HepG2 (cell line): ENCODE results near the gene ZNF322. TPM values are rescaled to one million over a fixed set of nuclear protein-coding genes. Genes with fewer than 3 reads are reported as not detected.
A peak's percentile ranks its signal among the peaks of the same experiment; 100 is the strongest.

Experiments
- EP300 ChIP-seq, 3 experiments: sonication (generic) in 1 of 3; formaldehyde crosslinking in 1 of 3; IDR thresholded peaks; 2 replicates each; pipeline versions ENCODE4 v1.5.1 to v1.6.1; 2011 to 2020; ENCODE audit warnings: low read depth in 2 of 3, low read length in 2 of 3, borderline replicate concordance in 1 of 3, improper control_type of control experiment in 1 of 3, mild to moderate bottlenecking in 1 of 3, missing genetic modification reagents in 1 of 3, moderate library complexity in 1 of 3
- HNRNPLL ChIP-seq: fragments of 200-400 bp; formaldehyde crosslinking; IDR thresholded peaks from 2 replicates; pipeline ENCODE4 v1.6.1; 2017; ENCODE audit warnings: mild to moderate bottlenecking, low read depth, low read length; ENCODE audit not compliant: poor library complexity, severe bottlenecking
- MYC ChIP-seq: sonication (generic); formaldehyde crosslinking; IDR thresholded peaks from 2 replicates; pipeline ENCODE4 v1.9.0; 2021; ENCODE audit warnings: missing genetic modification reagents, borderline replicate concordance
- NRL ChIP-seq: sonication (generic); formaldehyde crosslinking; IDR thresholded peaks from 2 replicates; pipeline ENCODE4 v1.5.0; 2020; ENCODE audit warnings: missing genetic modification reagents, mild to moderate bottlenecking, moderate library complexity, borderline replicate concordance
- SALL2 ChIP-seq: sonication (generic); formaldehyde crosslinking; IDR thresholded peaks from 2 replicates; pipeline ENCODE4 v1.8.1; 2023; ENCODE audit warnings: mild to moderate bottlenecking, missing genetic modification reagents, inconsistent platforms
- SNAI1 ChIP-seq: sonication (generic); formaldehyde crosslinking; IDR thresholded peaks from 2 replicates; pipeline ENCODE4 v1.5.0; 2020; ENCODE audit warnings: mild to moderate bottlenecking, missing genetic modification reagents, borderline replicate concordance
- SPEN ChIP-seq: sonication (generic); formaldehyde crosslinking; IDR thresholded peaks from 2 replicates; pipeline ENCODE4 v1.5.1; 2020; ENCODE audit warnings: low read depth, mild to moderate bottlenecking, missing genetic modification reagents
- ZFP1 ChIP-seq: IDR thresholded peaks from 2 replicates; pipeline ENCODE4 v1.6.1; 2016
- ZFP41 ChIP-seq: sonication (generic); formaldehyde crosslinking; IDR thresholded peaks from 2 replicates; pipeline ENCODE4 v1.4.0; 2020; ENCODE audit warnings: mild to moderate bottlenecking, missing genetic modification reagents, borderline replicate concordance
- ZNF274 ChIP-seq: sonication (generic); formaldehyde crosslinking; IDR thresholded peaks from 2 replicates; pipeline ENCODE4 v1.5.1; 2020; ENCODE audit warnings: mild to moderate bottlenecking, missing genetic modification reagents
- ZNF501 ChIP-seq: sonication (generic); formaldehyde crosslinking; IDR thresholded peaks from 2 replicates; pipeline ENCODE4 v1.5.1; 2020; ENCODE audit warnings: mild to moderate bottlenecking, moderate library complexity, missing genetic modification reagents
- ZNF567 ChIP-seq: sonication (generic); formaldehyde crosslinking; IDR thresholded peaks from 2 replicates; pipeline ENCODE4 v1.8.1; 2023; ENCODE audit warnings: mild to moderate bottlenecking, missing genetic modification reagents, borderline replicate concordance
- ZNF724P ChIP-seq: sonication (generic); formaldehyde crosslinking; IDR thresholded peaks from 2 replicates; pipeline ENCODE4 v1.8.0; 2022; ENCODE audit warnings: missing genetic modification reagents, borderline replicate concordance
- ZNF883 ChIP-seq: sonication (generic); formaldehyde crosslinking; IDR thresholded peaks from 2 replicates; pipeline ENCODE4 v1.5.1; 2020; ENCODE audit warnings: mild to moderate bottlenecking, missing genetic modification reagents; ENCODE audit errors: not compliant biosample characterization
- polyA plus RNA-seq, 8 experiments: library from polyadenylated mRNA; depleted of rRNA in 3 of 8; stranded (reverse) in 7 of 8; unstranded in 1 of 8; fragments of >200 nt; fragmentation: Illumina TruSeq in 4 of 8; extraction: Trizol in 4 of 8; gene quantifications; 2 replicates each; pipeline versions ENCODE4 v1.2.1 to v1.2.3, GENCODE V29; 2011 to 2016; ENCODE audit warnings: low read depth in 4 of 8, missing spikeins in 1 of 8, mixed read lengths in 1 of 8; ENCODE audit not compliant: insufficient read depth in 1 of 8
- total RNA-seq, 5 experiments: library from RNA; depleted of rRNA; stranded (reverse); fragments of >200 nt; fragmentation: Illumina TruSeq; extraction: Trizol; gene quantifications; 2 replicates each; pipeline ENCODE4 v1.2.3, GENCODE V29; 2016; ENCODE audit warnings: low read depth in 1 of 5
- TF ChIP-seq, protein P1 (sequence below): sonication (generic); formaldehyde crosslinking; conservative IDR thresholded peaks from 2 replicates; pipeline ENCODE4 v1.4.0; 2020; ENCODE audit warnings: missing genetic modification reagents
- TF ChIP-seq, protein P2 (sequence below): sonication (generic); formaldehyde crosslinking; IDR thresholded peaks from 2 replicates; pipeline ENCODE4 v1.8.0; 2022; ENCODE audit warnings: mild to moderate bottlenecking, missing genetic modification reagents; ENCODE audit not compliant: insufficient replicate concordance
- TF ChIP-seq, protein P3 (sequence below): sonication (generic); formaldehyde crosslinking; IDR thresholded peaks from 2 replicates; pipeline ENCODE4 v1.5.1; 2020; ENCODE audit warnings: missing genetic modification reagents, mild to moderate bottlenecking, borderline replicate concordance
- TF ChIP-seq, protein P4 (sequence below): sonication (generic); formaldehyde crosslinking; IDR thresholded peaks from 2 replicates; pipeline ENCODE4 v1.4.0; 2020; ENCODE audit warnings: missing genetic modification reagents, mild to moderate bottlenecking, borderline replicate concordance
- TF ChIP-seq, protein P5 (sequence below): sonication (generic); formaldehyde crosslinking; IDR thresholded peaks from 2 replicates; pipeline ENCODE4 v1.4.0; 2020; ENCODE audit warnings: mild to moderate bottlenecking, low read depth, missing genetic modification reagents
- TF ChIP-seq, protein P6 (sequence below): sonication (generic); formaldehyde crosslinking; IDR thresholded peaks from 2 replicates; pipeline ENCODE4 v1.4.0; 2020; ENCODE audit warnings: mild to moderate bottlenecking, missing genetic modification reagents

The ZNF322 gene
- total and polyA plus RNA-seq, 2 of the 13 experiments (the other 11 are each of a cell fraction or from before 2014, with no cell fraction given) = 8.3 to 22.8 TPM

DNA sequence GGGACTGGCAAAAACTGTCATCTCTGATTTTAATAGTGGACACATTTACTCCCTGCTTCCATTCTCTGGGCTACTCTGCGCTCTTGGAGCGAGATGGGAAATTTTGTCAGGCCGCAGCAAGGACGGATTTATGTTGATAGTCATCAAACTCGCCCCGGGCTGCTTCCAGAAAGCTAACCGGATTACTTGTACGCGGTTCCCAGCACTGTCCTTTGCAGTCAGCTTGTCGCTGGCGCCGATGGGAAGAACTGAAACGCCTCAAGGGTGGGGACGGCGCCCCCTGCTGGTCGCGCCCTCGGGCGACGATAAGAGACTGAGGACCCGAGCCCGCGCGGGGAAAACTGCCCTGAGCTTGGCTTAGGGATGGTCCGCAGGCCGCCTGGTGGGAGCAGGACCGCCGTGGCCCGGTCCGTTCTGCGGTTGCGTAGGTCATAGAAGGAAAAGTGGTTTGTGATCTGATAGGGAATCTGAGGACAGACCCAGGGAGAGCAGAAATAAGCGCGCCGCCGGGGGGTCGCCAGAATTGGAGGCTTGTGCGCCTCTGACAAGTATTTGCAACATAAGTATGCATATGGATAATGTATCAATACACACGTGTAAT is 63.8 kb downstream of the ZNF322 start (continued):
- TF ChIP-seq, protein P1, sequence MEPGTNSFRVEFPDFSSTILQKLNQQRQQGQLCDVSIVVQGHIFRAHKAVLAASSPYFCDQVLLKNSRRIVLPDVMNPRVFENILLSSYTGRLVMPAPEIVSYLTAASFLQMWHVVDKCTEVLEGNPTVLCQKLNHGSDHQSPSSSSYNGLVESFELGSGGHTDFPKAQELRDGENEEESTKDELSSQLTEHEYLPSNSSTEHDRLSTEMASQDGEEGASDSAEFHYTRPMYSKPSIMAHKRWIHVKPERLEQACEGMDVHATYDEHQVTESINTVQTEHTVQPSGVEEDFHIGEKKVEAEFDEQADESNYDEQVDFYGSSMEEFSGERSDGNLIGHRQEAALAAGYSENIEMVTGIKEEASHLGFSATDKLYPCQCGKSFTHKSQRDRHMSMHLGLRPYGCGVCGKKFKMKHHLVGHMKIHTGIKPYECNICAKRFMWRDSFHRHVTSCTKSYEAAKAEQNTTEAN (CRISPR knock-in tag) = peak; percentile 38; the same call in 1 of the 2 replicates
- TF ChIP-seq NRL (CRISPR knock-in tag) (peak; percentile 73; the same call in 1 of the 2 replicates), ZNF724P (CRISPR knock-in tag) (peak; percentile 78; the same call in 1 of the 2 replicates), ZNF567 (CRISPR knock-in tag) (0 out of 2 replicates have a peak, but pooled peaks have one; percentile 43), EP300 (IDR thresholded peaks at IDR 0.05; ENCODE audit: low read depth in 2 of 2, low read length in 2 of 2) (peak in 1 of 2 experiments; percentile 29; a peak in 1 of 4 replicates), EP300 (CRISPR knock-in tag; IDR thresholded peaks at IDR 0.05; ENCODE audit: borderline replicate concordance) (0 out of 2 replicates have a peak, but pooled peaks have one; percentile 16), SALL2 (CRISPR knock-in tag) (peak; percentile 19; the same call in 1 of the 2 replicates), SNAI1 (CRISPR knock-in tag) (no peak), ZNF501 (CRISPR knock-in tag) (peak; percentile 78), ZFP1 (CRISPR knock-in tag) (0 out of 2 replicates have a peak, but pooled peaks have one; percentile 56), MYC (CRISPR knock-in tag) (peak; percentile 81; the same call in 1 of the 2 replicates), SPEN (peak; percentile 83), ZNF883 (no peak), HNRNPLL (peak; percentile 87), ZFP41 (CRISPR knock-in tag) (no peak), ZNF274 (CRISPR knock-in tag) (peak; percentile 59; the same call in 1 of the 2 replicates)
- TF ChIP-seq, protein P2, sequence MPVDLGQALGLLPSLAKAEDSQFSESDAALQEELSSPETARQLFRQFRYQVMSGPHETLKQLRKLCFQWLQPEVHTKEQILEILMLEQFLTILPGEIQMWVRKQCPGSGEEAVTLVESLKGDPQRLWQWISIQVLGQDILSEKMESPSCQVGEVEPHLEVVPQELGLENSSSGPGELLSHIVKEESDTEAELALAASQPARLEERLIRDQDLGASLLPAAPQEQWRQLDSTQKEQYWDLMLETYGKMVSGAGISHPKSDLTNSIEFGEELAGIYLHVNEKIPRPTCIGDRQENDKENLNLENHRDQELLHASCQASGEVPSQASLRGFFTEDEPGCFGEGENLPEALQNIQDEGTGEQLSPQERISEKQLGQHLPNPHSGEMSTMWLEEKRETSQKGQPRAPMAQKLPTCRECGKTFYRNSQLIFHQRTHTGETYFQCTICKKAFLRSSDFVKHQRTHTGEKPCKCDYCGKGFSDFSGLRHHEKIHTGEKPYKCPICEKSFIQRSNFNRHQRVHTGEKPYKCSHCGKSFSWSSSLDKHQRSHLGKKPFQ (CRISPR knock-in tag) = peak; percentile 45
- TF ChIP-seq, protein P3, sequence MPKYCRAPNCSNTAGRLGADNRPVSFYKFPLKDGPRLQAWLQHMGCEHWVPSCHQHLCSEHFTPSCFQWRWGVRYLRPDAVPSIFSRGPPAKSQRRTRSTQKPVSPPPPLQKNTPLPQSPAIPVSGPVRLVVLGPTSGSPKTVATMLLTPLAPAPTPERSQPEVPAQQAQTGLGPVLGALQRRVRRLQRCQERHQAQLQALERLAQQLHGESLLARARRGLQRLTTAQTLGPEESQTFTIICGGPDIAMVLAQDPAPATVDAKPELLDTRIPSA (CRISPR knock-in tag) = no peak
- TF ChIP-seq, protein P4, sequence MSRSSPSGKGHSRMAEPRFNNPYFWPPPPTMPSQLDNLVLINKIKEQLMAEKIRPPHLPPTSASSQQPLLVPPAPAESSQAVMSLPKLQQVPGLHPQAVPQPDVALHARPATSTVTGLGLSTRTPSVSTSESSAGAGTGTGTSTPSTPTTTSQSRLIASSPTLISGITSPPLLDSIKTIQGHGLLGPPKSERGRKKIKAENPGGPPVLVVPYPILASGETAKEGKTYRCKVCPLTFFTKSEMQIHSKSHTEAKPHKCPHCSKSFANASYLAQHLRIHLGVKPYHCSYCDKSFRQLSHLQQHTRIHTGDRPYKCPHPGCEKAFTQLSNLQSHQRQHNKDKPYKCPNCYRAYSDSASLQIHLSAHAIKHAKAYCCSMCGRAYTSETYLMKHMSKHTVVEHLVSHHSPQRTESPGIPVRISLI (CRISPR knock-in tag) = peak; percentile 79; the same call in 1 of the 2 replicates
- TF ChIP-seq, protein P5, sequence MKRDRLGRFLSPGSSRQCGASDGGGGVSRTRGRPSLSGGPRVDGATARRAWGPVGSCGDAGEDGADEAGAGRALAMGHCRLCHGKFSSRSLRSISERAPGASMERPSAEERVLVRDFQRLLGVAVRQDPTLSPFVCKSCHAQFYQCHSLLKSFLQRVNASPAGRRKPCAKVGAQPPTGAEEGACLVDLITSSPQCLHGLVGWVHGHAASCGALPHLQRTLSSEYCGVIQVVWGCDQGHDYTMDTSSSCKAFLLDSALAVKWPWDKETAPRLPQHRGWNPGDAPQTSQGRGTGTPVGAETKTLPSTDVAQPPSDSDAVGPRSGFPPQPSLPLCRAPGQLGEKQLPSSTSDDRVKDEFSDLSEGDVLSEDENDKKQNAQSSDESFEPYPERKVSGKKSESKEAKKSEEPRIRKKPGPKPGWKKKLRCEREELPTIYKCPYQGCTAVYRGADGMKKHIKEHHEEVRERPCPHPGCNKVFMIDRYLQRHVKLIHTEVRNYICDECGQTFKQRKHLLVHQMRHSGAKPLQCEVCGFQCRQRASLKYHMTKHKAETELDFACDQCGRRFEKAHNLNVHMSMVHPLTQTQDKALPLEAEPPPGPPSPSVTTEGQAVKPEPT (CRISPR knock-in tag) = no peak; the same call in 1 of the 2 replicates
- TF ChIP-seq, protein P6, sequence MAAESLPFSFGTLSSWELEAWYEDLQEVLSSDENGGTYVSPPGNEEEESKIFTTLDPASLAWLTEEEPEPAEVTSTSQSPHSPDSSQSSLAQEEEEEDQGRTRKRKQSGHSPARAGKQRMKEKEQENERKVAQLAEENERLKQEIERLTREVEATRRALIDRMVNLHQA (CRISPR knock-in tag) = no peak
